Measurements from ENCODE around the gene CABP4.

- TF ChIP-seq, protein P1, sequence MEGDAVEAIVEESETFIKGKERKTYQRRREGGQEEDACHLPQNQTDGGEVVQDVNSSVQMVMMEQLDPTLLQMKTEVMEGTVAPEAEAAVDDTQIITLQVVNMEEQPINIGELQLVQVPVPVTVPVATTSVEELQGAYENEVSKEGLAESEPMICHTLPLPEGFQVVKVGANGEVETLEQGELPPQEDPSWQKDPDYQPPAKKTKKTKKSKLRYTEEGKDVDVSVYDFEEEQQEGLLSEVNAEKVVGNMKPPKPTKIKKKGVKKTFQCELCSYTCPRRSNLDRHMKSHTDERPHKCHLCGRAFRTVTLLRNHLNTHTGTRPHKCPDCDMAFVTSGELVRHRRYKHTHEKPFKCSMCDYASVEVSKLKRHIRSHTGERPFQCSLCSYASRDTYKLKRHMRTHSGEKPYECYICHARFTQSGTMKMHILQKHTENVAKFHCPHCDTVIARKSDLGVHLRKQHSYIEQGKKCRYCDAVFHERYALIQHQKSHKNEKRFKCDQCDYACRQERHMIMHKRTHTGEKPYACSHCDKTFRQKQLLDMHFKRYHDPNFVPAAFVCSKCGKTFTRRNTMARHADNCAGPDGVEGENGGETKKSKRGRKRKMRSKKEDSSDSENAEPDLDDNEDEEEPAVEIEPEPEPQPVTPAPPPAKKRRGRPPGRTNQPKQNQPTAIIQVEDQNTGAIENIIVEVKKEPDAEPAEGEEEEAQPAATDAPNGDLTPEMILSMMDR (IDR thresholded peaks at IDR 0.05; ENCODE audit: extremely low read depth in 1 of 2, insufficient read depth in 1 of 2, low read depth in 1 of 2, low read length in 2 of 2) = no peak
- TF ChIP-seq EZH2 (IDR thresholded peaks at IDR 0.05; ENCODE audit: borderline replicate concordance, low read depth, low read length, severe bottlenecking) (no peak), POLR2A (IDR thresholded peaks at IDR 0.05; ENCODE audit: low read depth, low read length) (no peak), POLR2AphosphoS5 (IDR thresholded peaks at IDR 0.05; ENCODE audit: insufficient read depth, low read depth, low read length) (no peak), FOS (IDR thresholded peaks at IDR 0.05; ENCODE audit: borderline replicate concordance, insufficient read depth, low read length) (no peak), MAX (IDR thresholded peaks at IDR 0.05; ENCODE audit: insufficient read depth, insufficient read length) (no peak), GATA2 (IDR thresholded peaks at IDR 0.05; ENCODE audit: insufficient read depth, insufficient read length, low read depth, low read length) (no peak), MYC (IDR thresholded peaks at IDR 0.05; ENCODE audit: low read depth, low read length) (no peak), JUN (IDR thresholded peaks at IDR 0.05; ENCODE audit: borderline replicate concordance, insufficient read depth, insufficient read length, low read depth) (no peak)
Observed at GRCh38 chr11:67496113-67496512, 41.0 kb downstream of the CABP4 start.
